A549 (cell line): ENCODE data around the gene NT5C3B. TPM values are rescaled to one million over a fixed set of nuclear protein-coding genes. Genes with fewer than 3 reads are reported as not detected.

Experiments
- ATAC-seq, 2 experiments: fragments of 200-7000 bp in 1 of 2; fragments of >200 bp in 1 of 2; cut with Nextera tagmentation in 1 of 2; cut with Tn5 transposase in 1 of 2; 3 replicates each; pipeline versions ENCODE4 v1.8.0 to v1.9.1; 2018 to 2020; ENCODE audit warnings: mild to moderate bottlenecking in 1 of 2, moderate library complexity in 1 of 2
- CTCF ChIA-PET: fragments of 300-600 bp; sonication (Branson Sonifier 250); formaldehyde crosslinking; extraction: SDS; loops from one replicate; lab custom pipeline; 2021; ENCODE audit warnings: antibody characterized with exemption, inconsistent platforms; lab: Yijun Ruan, JAX
- POLR2A ChIA-PET: fragments of 350-600 bp; formaldehyde crosslinking; extraction: SDS; loops from one replicate; lab custom pipeline; 2021; ENCODE audit warnings: antibody characterized with exemption, inconsistent platforms; lab: Yijun Ruan, JAX
- DNase-seq, 2 experiments: peaks; one replicate each; pipeline versions ENCODE4 v3.0.0 to v3.0.0-alpha.2; 2011 to 2016; ENCODE audit warnings: low read depth in 1 of 2, low spot score in 1 of 2
- FAIRE-seq: peaks from 2 replicates; lab custom pipeline; 2011; peaks lifted over from hg19 to GRCh38; lab: Jason Lieb, UNC
- H3K27ac ChIP-seq, 2 experiments: fragments of >200 bp; sonication (Bioruptor Twin); formaldehyde crosslinking; 3 replicates each; pipeline ENCODE4 v1.5.1; 2016 to 2017
- H3K4me1 ChIP-seq: fragments of >200 bp; sonication (Bioruptor Twin); formaldehyde crosslinking; 3 replicates; pipeline ENCODE4 v1.6.1; 2016
- H3K4me2 ChIP-seq: fragments of >200 bp; sonication (Bioruptor Twin); formaldehyde crosslinking; 3 replicates; pipeline ENCODE4 v1.6.1; 2016
- H3K4me3 ChIP-seq: fragments of >200 bp; sonication (Bioruptor Twin); formaldehyde crosslinking; 3 replicates; pipeline ENCODE4 v1.5.1; 2016
- H3K9me3 ChIP-seq: fragments of >200 bp; sonication (Bioruptor Twin); formaldehyde crosslinking; 3 replicates; pipeline ENCODE4 v1.6.1; 2016
- EP300 ChIP-seq, 2 experiments: fragments of >200 bp; sonication (Bioruptor Twin); formaldehyde crosslinking; IDR thresholded peaks; 2 replicates in 1 of 2; 3 replicates in 1 of 2; pipeline ENCODE4 v1.6.1; 2016 to 2017
- GATA3 ChIP-seq: IDR thresholded peaks from 2 replicates; pipeline ENCODE4 v1.6.1; 2012; ENCODE audit warnings: borderline replicate concordance
- HDAC2 ChIP-seq: fragments of 200-600 bp; sonication (generic); IDR thresholded peaks from 2 replicates; pipeline ENCODE4 v1.6.1; 2016
- HOXB5 ChIP-seq: fragments of 250-450 bp; sonication (Bioruptor Pico); IDR thresholded peaks from 2 replicates; pipeline ENCODE4 v1.5.0; 2020; ENCODE audit warnings: mild to moderate bottlenecking, moderate library complexity
- JUNB ChIP-seq: fragments of >200 bp; sonication (Bioruptor Twin); formaldehyde crosslinking; IDR thresholded peaks from 2 replicates; pipeline ENCODE4 v1.6.1; 2016
- MAZ ChIP-seq: fragments of 150-350 bp; IDR thresholded peaks from 2 replicates; pipeline ENCODE4 v1.6.1; 2014; ENCODE audit warnings: antibody characterized with exemption, low read depth, low read length, borderline replicate concordance
- RAD21 ChIP-seq, 2 experiments: fragments of >200 bp in 1 of 2; sonication (Bioruptor Twin) in 1 of 2; formaldehyde crosslinking in 1 of 2; IDR thresholded peaks in 1 of 2; conservative IDR thresholded peaks in 1 of 2; 2 replicates in 1 of 2; 3 replicates in 1 of 2; pipeline ENCODE4 v1.6.1; 2012 to 2018; ENCODE audit warnings: inconsistent platforms in 1 of 2
- SMC3 ChIP-seq: fragments of >200 bp; sonication (Bioruptor Twin); formaldehyde crosslinking; IDR thresholded peaks from 3 replicates; pipeline ENCODE4 v1.6.1; 2018; ENCODE audit warnings: inconsistent platforms
- ZFP36 ChIP-seq: fragments of 450-650 bp; IDR thresholded peaks from 2 replicates; pipeline ENCODE4 v1.6.1; 2014; ENCODE audit warnings: borderline replicate concordance; ENCODE audit not compliant: partially characterized antibody
- ZNF302 ChIP-seq: fragments of 250-450 bp; sonication (Bioruptor Pico); IDR thresholded peaks from 2 replicates; pipeline ENCODE4 v1.9.0; 2021; ENCODE audit warnings: inconsistent platforms, mild to moderate bottlenecking, moderate library complexity
- WGBS: methylation state at CpG from one replicate; pipeline ENCODE4 v1.1.6; 2017; ENCODE audit errors: missing lambda C conversion rate; 5-methylcytosine and 5-hydroxymethylcytosine counted together
- polyA plus RNA-seq, 4 experiments: library from polyadenylated mRNA; depleted of rRNA in 3 of 4; stranded (reverse); fragments of >200 nt; fragmentation: RNase III in 1 of 4; extraction: RNeasy Plus Mini Kit Qiagen cat#74134 plus additional on column Dnase treatment in 1 of 4; gene quantifications; 2 replicates in 3 of 4; 3 replicates in 1 of 4; pipeline ENCODE4 v1.2.3, GENCODE V29; 2011 to 2017
- TF ChIP-seq, protein P1 (sequence below): fragments of 200-600 bp; sonication (generic); IDR thresholded peaks from 2 replicates; pipeline ENCODE4 v1.6.1; 2016; ENCODE audit warnings: antibody characterized with exemption, mild to moderate bottlenecking, moderate library complexity
- TF ChIP-seq, protein P2 (sequence below): fragments of >200 bp; sonication (Bioruptor Twin); formaldehyde crosslinking; IDR thresholded peaks from 2 replicates; pipeline ENCODE4 v1.6.1; 2016

Gene NT5C3B
- polyA plus RNA-seq, 2 of the 4 experiments (the other 2 are of a cell fraction), result 109 to 171 TPM

DNA sequence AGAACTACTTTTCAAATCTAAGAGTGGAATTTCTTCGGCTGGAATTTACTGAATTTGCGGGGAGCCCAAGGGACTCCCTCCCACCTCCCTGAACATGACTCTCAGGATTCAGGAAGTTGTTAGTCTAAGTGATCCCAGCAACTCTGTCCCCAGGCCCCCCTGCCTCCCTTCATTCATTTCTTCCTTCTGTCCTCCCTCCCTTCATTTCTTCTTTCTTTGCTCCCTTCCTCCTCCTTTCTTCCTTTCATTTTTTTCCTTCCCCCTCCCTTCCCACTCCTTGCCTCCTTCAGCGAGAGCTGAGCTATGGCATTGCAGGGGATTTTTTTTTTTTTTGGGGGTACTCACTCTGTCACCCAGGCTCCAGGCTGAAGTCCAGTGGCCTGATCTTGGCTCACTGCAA lies 38.7 kb downstream of the NT5C3B start:
- H3K4me2 ChIP-seq, result no peak overlapping the region
- no peak for ATAC-seq
- 93% methylated on average over 3 of the region's 3 CpGs for WGBS
- ChIA-PET CTCF (interaction anchor here (0.6 to 96.0 kb wide), 5 partner anchors 10 to 162 kb away, joined by 3 to 3262 read pairs (median 10); partner anchors contain the start of genes FKBP10, GAST, HAP1 and JUP), POLR2A (interaction anchor here (0.7 to 1.2 kb wide), 2 partner anchors 60 to 109 kb away, joined by 5 read pairs; partner anchors contain the start of gene EIF1)
- no peaks in the 10 kb centered on the region for H3K9me3 ChIP-seq
- H3K27ac ChIP-seq, result peak overlapping the region in 1 of 2 experiments; percentile 41; a peak in 2 of 6 replicates
- no peak for FAIRE-seq
- DNase-seq, result no peak
- no peak for TF ChIP-seq JUNB
- TF ChIP-seq RAD21 (conservative IDR thresholded peaks at IDR 0.05 in 1 of 2, IDR thresholded peaks at IDR 0.05 in 1 of 2), result no peak
- TF ChIP-seq, protein P1, sequence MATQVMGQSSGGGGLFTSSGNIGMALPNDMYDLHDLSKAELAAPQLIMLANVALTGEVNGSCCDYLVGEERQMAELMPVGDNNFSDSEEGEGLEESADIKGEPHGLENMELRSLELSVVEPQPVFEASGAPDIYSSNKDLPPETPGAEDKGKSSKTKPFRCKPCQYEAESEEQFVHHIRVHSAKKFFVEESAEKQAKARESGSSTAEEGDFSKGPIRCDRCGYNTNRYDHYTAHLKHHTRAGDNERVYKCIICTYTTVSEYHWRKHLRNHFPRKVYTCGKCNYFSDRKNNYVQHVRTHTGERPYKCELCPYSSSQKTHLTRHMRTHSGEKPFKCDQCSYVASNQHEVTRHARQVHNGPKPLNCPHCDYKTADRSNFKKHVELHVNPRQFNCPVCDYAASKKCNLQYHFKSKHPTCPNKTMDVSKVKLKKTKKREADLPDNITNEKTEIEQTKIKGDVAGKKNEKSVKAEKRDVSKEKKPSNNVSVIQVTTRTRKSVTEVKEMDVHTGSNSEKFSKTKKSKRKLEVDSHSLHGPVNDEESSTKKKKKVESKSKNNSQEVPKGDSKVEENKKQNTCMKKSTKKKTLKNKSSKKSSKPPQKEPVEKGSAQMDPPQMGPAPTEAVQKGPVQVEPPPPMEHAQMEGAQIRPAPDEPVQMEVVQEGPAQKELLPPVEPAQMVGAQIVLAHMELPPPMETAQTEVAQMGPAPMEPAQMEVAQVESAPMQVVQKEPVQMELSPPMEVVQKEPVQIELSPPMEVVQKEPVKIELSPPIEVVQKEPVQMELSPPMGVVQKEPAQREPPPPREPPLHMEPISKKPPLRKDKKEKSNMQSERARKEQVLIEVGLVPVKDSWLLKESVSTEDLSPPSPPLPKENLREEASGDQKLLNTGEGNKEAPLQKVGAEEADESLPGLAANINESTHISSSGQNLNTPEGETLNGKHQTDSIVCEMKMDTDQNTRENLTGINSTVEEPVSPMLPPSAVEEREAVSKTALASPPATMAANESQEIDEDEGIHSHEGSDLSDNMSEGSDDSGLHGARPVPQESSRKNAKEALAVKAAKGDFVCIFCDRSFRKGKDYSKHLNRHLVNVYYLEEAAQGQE, result no peak
- no peak for TF ChIP-seq SMC3
- TF ChIP-seq, protein P2, sequence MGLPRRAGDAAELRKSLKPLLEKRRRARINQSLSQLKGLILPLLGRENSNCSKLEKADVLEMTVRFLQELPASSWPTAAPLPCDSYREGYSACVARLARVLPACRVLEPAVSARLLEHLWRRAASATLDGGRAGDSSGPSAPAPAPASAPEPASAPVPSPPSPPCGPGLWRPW, result no peak
- H3K4me1 ChIP-seq, result peaks cover 64% of the 10 kb centered on the region
- no peak overlapping the region for H3K4me3 ChIP-seq

DNA sequence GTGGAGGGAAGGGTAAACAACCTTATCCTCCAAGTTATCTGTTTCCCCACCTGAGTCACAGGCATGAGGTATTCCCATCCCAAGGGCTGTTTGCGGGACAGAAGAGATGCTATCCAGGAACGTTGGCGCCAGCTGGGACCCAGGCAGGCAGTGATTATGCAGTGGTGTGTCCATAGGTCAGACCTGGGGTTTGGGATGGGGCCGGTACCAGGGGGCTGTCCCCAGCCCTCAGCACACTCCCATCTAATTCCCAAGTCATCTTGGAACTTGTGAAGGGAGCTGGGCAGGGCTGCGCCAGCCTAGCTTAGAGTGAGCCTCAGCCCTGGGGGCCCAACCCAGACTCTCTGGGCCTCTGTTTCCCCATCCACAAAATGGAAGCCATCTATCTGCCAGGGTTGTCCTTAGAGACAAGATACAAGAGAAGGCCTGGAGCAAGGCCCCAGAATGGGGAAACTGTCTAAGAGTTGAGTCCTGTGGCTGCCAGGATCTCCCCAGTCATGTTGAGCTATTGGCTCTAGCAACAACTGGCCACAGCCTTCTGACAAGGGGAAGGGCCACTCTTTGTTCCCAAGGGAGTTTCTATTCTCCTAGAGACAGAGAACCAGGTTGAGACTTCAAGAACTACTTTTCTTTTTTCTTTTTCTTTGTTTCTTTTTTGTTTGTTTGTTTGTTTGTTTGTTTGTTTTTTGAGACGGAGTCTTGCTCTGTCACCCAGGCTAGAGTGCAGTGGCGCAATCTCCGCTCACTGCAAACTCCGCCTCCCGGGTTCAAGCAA lies 39.7 kb downstream of the NT5C3B start:
- ATAC-seq (no peak), FAIRE-seq (no peak), DNase-seq (no peak)
- CTCF ChIA-PET, result interaction anchor here (2.9 to 96.0 kb wide), 3 partner anchors 8 to 164 kb away, joined by 10 to 3262 read pairs (median 3262); partner anchors contain the start of genes FKBP10, GAST, HAP1 and JUP
- POLR2A ChIA-PET, result interaction anchor here (1.1 to 3.2 kb wide), 3 partner anchors 10 to 107 kb away, joined by 3 to 17 read pairs (median 4); partner anchors contain the start of gene JUP
- Histone ChIP-seq H3K4me1 (peaks cover 70% of the 10 kb centered on the region), H3K4me2 (no peak overlapping the region; the same call in 2 of the 3 replicates), H3K27ac (peak overlapping the region; percentile 22 to 64; a peak in 5 of 6 replicates), H3K4me3 (no peak overlapping the region), H3K9me3 (no peaks in the 10 kb centered on the region)
- 69% methylated on average over 10 of the region's 10 CpGs for WGBS
- TF ChIP-seq MAZ (no peak), GATA3 (peak; percentile 44; the same call in 1 of the 2 replicates), EP300 (IDR thresholded peaks at IDR 0.05) (no peak), HDAC2 (no peak), HOXB5 (CRISPR knock-in tag) (no peak), ZNF302 (CRISPR knock-in tag) (no peak)

DNA sequence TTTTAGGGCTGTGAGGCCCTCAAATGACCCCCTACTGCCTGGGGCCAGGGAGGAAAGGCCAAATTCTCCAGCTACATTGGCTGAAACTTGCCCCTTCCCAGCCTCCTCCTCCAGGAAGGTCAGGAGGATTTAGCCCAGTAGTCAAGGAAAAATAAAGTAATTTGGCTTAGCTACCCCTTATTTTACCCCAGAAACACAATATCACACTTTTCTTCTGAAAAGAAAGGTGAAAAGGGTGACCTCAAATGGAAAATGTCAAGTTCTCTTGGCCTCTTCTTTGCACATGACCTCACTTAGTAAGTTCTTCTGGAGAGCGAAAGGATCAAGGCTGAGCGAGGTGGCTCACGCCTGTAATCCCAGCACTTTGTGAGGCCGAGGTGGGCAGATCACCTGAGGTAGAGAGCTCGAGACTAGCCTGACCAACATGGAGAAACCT lies 41.5 kb downstream of the NT5C3B start:
- Histone ChIP-seq H3K4me1 (peaks cover 54% of the 10 kb centered on the region), H3K9me3 (no peaks in the 10 kb centered on the region), H3K4me3 (no peak overlapping the region), H3K4me2 (peak overlapping the region; percentile 73), H3K27ac (peak overlapping the region; percentile 86 to 92)
- no peak for DNase-seq
- ATAC-seq, result no peak
- FAIRE-seq, result no peak
- POLR2A ChIA-PET, result interaction anchor here (0.7 to 3.2 kb wide), 4 partner anchors 8 to 106 kb away, joined by 4 to 18 read pairs (median 14); partner anchors contain the start of genes EIF1 and JUP
- WGBS, result 95% methylated on average over 5 of the region's 5 CpGs
- TF ChIP-seq, protein P2, result no peak
- peak; percentile 25 for TF ChIP-seq ZFP36
- CTCF ChIA-PET, result interaction anchor here (0.7 to 96.0 kb wide), 3 partner anchors 7 to 1004 kb away, joined by 3 to 3262 read pairs (median 3262); partner anchors contain the start of genes FKBP10, GAST, HAP1 and JUP
